Smooth muscle cell of the pulmonary artery (primary cell): ENCODE results near the gene GABRP. TPM values are rescaled to one million over a fixed set of nuclear protein-coding genes. Genes with fewer than 3 reads are reported as not detected.

ENCODE experiments used
- total RNA-seq: library from RNA; depleted of rRNA; stranded (reverse); fragments of >200 nt; gene quantifications from 2 replicates; pipeline ENCODE4 v1.2.3, GENCODE V29; 2014

Gene GABRP
- total RNA-seq = not detected in 2 replicates

DNA sequence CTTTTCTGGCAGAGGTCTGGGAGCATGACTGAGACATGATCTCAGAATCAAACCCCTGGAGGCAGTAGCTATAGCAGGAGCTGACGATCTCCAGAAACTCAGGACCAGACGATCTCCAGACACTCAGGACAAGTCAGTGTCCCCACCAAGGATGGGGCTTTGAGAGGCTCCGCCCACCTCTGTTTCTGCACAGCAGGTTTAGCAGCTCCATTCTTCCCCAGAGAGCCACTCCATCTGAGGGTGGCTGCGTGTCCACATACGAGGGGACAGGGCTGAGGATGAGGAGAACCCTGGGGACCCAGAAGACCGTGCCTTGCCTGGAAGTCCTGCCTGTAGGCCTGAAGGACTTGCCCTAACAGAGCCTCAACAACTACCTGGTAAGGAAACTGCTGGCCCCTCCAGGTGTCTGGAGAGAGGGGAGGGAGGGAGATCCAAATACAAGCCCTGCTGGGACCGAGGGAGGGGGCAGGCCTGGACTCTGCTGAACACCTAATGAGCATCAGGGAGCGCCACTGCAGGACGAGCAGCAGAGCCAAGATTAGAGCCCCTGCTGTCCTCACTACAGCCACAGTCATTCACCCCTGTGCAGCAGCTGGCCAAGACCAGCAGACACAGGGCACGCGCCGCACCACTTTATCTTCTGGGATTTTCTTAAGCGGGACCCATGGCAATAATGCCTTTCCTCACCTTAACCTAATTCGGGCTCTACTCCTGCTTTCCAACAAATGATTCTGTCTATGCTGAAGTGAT lies at the start of gene GABRP:
Gene GABRP, plus strand, starts transcription at position 228 of the 750 bp plus-strand sequence. CDS start 4,891 bp downstream, outside the sequence.

DNA sequence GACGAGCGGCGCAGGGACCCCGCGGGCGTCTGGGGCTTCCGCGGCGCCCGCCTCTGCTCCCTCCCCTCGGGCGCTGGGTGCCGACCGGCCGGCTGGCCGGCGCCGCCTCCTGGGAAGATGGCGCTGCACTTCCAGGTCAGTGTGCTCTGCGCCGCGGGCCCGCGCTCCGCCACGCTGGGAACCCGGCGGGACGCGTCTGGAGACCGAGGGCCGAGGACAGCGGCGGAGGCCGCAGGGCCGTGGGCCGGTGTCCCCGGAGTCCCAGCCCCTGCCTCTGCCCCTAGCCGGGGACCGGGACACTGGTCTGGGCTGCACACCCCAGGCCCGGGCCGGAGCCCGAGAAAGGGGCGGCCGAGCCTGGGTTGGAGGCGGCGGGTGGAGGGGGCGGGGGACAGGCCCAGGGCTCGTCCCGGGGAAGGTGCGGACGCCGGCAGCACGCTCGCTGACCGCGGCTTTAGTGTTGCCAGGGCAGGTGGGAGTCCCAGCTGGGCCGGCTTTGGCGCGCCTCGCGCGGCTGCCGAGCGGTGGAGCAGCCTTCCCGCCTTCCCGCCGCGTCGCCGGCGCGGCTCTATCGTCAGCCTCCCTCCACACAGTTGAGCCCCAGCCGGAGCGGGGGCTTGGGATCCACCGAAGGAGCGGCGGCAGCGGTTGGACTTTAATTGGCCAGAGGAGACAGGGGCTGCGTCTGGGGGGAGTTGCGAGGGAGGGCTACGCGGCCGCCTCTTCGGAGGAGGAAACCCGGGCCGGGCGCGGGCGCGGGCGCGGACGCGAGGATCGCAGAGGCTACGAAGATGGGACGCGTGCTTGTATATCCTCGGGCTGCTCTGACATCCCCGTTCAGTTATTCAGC lies 78.6 kb downstream of the GABRP start, which contains the start of gene RANBP17:
Gene RANBP17, plus strand, starts transcription at position 102 of the 850 bp plus-strand sequence.

Other genes starting within 250 kb of the GABRP start
- 8.7 and 12.5 TPM in 2 replicates for gene RANBP17, start 78.3 kb downstream of the GABRP start, total RNA-seq